ENCODE measurements around the gene ANO6. TPM values are rescaled to one million over a fixed set of nuclear protein-coding genes. Genes with fewer than 3 reads are reported as not detected.

ANO6 gene
- total RNA-seq, 1 donor from 2014 or later = 35.0 TPM

GRCh38 chr12:45409966-45410365 is 194.1 kb downstream of the ANO6 start:
- no peaks in the 10 kb centered on the region for H3K4me1 Mint-ChIP-seq (ENCODE audit: unreplicated experiment)
- peaks cover 20% of the 10 kb centered on the region for H3K36me3 Mint-ChIP-seq
- no peak overlapping the region for H3K4me3 Mint-ChIP-seq
- no peak overlapping the region for H3K27ac Mint-ChIP-seq
- DNase-seq (ENCODE audit: extremely low spot score, unreplicated experiment) = no peak
- no peak for TF ChIP-seq CTCF (conservative IDR thresholded peaks at IDR 0.05)
- H3K9me3 Mint-ChIP-seq = no peaks in the 10 kb centered on the region
- H3K27me3 Mint-ChIP-seq = no peaks in the 10 kb centered on the region

GRCh38 chr12:45411626-45412025 is 195.7 kb downstream of the ANO6 start:
- Mint-ChIP-seq H3K27me3 (no peaks in the 10 kb centered on the region), H3K4me1 (ENCODE audit: unreplicated experiment) (no peaks in the 10 kb centered on the region), H3K36me3 (peaks cover 24% of the 10 kb centered on the region), H3K9me3 (no peaks in the 10 kb centered on the region), H3K4me3 (no peak overlapping the region), H3K27ac (no peak overlapping the region)
- DNase-seq (ENCODE audit: extremely low spot score, unreplicated experiment) = no peak
- TF ChIP-seq CTCF (conservative IDR thresholded peaks at IDR 0.05) = no peak

- peaks cover 17% of the 10 kb centered on the region for H3K36me3 Mint-ChIP-seq
- H3K27me3 Mint-ChIP-seq = no peaks in the 10 kb centered on the region
- no peak overlapping the region for H3K27ac Mint-ChIP-seq
- no peak for TF ChIP-seq CTCF (conservative IDR thresholded peaks at IDR 0.05)
- no peak overlapping the region for H3K4me3 Mint-ChIP-seq
- no peak for DNase-seq (ENCODE audit: extremely low spot score, unreplicated experiment)
- no peaks in the 10 kb centered on the region for H3K4me1 Mint-ChIP-seq (ENCODE audit: unreplicated experiment)
- no peaks in the 10 kb centered on the region for H3K9me3 Mint-ChIP-seq
These were observed 199.5 kb downstream of the ANO6 start for GRCh38 chr12:45415393-45415817.

GRCh38 chr12:45416126-45416525 is 200.2 kb downstream of the ANO6 start:
- TF ChIP-seq CTCF (conservative IDR thresholded peaks at IDR 0.05) = no peak
- H3K9me3 Mint-ChIP-seq = no peaks in the 10 kb centered on the region
- no peak overlapping the region for H3K27ac Mint-ChIP-seq
- H3K4me1 Mint-ChIP-seq (ENCODE audit: unreplicated experiment) = no peaks in the 10 kb centered on the region
- peaks cover 17% of the 10 kb centered on the region for H3K36me3 Mint-ChIP-seq
- no peaks in the 10 kb centered on the region for H3K27me3 Mint-ChIP-seq
- no peak overlapping the region for H3K4me3 Mint-ChIP-seq
- no peak for DNase-seq (ENCODE audit: extremely low spot score, unreplicated experiment)

- TF ChIP-seq CTCF (conservative IDR thresholded peaks at IDR 0.05) = no peak
- DNase-seq (ENCODE audit: extremely low spot score, unreplicated experiment) = no peak
- Mint-ChIP-seq H3K27me3 (no peaks in the 10 kb centered on the region), H3K9me3 (no peaks in the 10 kb centered on the region), H3K4me1 (ENCODE audit: unreplicated experiment) (no peaks in the 10 kb centered on the region), H3K27ac (no peak overlapping the region), H3K4me3 (no peak overlapping the region), H3K36me3 (peaks cover 26% of the 10 kb centered on the region)
These were observed 202.6 kb downstream of the ANO6 start for GRCh38 chr12:45418520-45418919.

GRCh38 chr12:45419317-45419814 is 203.5 kb downstream of the ANO6 start:
- no peaks in the 10 kb centered on the region for H3K4me1 Mint-ChIP-seq (ENCODE audit: unreplicated experiment)
- no peak for TF ChIP-seq CTCF (conservative IDR thresholded peaks at IDR 0.05)
- peaks cover 26% of the 10 kb centered on the region for H3K36me3 Mint-ChIP-seq
- no peaks in the 10 kb centered on the region for H3K27me3 Mint-ChIP-seq
- no peak for DNase-seq (ENCODE audit: extremely low spot score, unreplicated experiment)
- H3K27ac Mint-ChIP-seq = no peak overlapping the region
- H3K4me3 Mint-ChIP-seq = no peak overlapping the region
- H3K9me3 Mint-ChIP-seq = no peaks in the 10 kb centered on the region
